Mesenchymal stem cell (in vitro differentiated cells and primary cell): ENCODE measurements around the gene EIF3J.
A peak's percentile ranks its signal among the peaks of the same experiment; 100 is the strongest.

ENCODE experiments used
- DNase-seq: peaks from one replicate; pipeline ENCODE4 v3.0.0-alpha.2; 2013
- H2AFZ ChIP-seq: one replicate; pipeline ENCODE4 v1.6.1; 2013; ENCODE audit warnings: low read depth, mild to moderate bottlenecking, control low read depth, inconsistent platforms, low read length, moderate library complexity
- H2AK5ac ChIP-seq: 2 replicates; pipeline ENCODE4 v1.6.1; 2013; ENCODE audit warnings: low read length, moderate library complexity, mild to moderate bottlenecking, inconsistent platforms; ENCODE audit not compliant: severe bottlenecking
- H2BK120ac ChIP-seq: one replicate; pipeline ENCODE4 v1.6.1; 2013; ENCODE audit warnings: low read depth, mild to moderate bottlenecking, inconsistent platforms, low read length, moderate library complexity
- H2BK12ac ChIP-seq, 2 experiments: one replicate each; pipeline ENCODE4 v1.6.1; 2013; ENCODE audit warnings: inconsistent platforms in 2 of 2, low read length in 2 of 2, mild to moderate bottlenecking in 2 of 2, moderate library complexity in 2 of 2, control low read depth in 1 of 2
- H2BK15ac ChIP-seq: one replicate; pipeline ENCODE4 v1.6.1; 2013; ENCODE audit warnings: mild to moderate bottlenecking, low read depth, inconsistent platforms; ENCODE audit not compliant: poor library complexity, severe bottlenecking
- H2BK5ac ChIP-seq: 2 replicates; pipeline ENCODE4 v1.6.1; 2013; ENCODE audit warnings: low read depth, mild to moderate bottlenecking, low read length, control low read depth, inconsistent platforms; ENCODE audit not compliant: poor library complexity, severe bottlenecking
- H3K14ac ChIP-seq, 2 experiments: one replicate each; pipeline ENCODE4 v1.6.1; 2013; ENCODE audit warnings: inconsistent platforms in 2 of 2, low read length in 2 of 2, control low read depth in 1 of 2, mild to moderate bottlenecking in 1 of 2, moderate library complexity in 1 of 2
- H3K18ac ChIP-seq, 2 experiments: one replicate each; pipeline ENCODE4 v1.6.1; 2013; ENCODE audit warnings: inconsistent platforms in 2 of 2, low read length in 2 of 2, control low read depth in 1 of 2, low read depth in 1 of 2, mild to moderate bottlenecking in 1 of 2
- H3K23ac ChIP-seq, 2 experiments: one replicate each; pipeline ENCODE4 v1.6.1; 2013; ENCODE audit warnings: inconsistent platforms in 2 of 2, low read length in 2 of 2, mild to moderate bottlenecking in 2 of 2, moderate library complexity in 2 of 2, control low read depth in 1 of 2
- H3K27ac ChIP-seq: 2 replicates; pipeline ENCODE4 v1.5.1; 2013; ENCODE audit warnings: mild to moderate bottlenecking, moderate library complexity, low read length, control low read depth, inconsistent platforms; ENCODE audit not compliant: poor library complexity, severe bottlenecking
- H3K27me3 ChIP-seq, 2 experiments: 2 replicates each; pipeline versions ENCODE4 v1.6.1 to v1.7.0; 2013; ENCODE audit warnings: low read length in 2 of 2, mild to moderate bottlenecking in 2 of 2, moderate library complexity in 2 of 2, control low read depth in 1 of 2, inconsistent platforms in 1 of 2; ENCODE audit not compliant: control insufficient read depth in 1 of 2, insufficient read depth in 1 of 2
- H3K36me3 ChIP-seq, 2 experiments: 2 replicates each; pipeline versions ENCODE4 v1.6.1 to v1.7.0; 2013; ENCODE audit warnings: low read length in 2 of 2, control low read depth in 1 of 2, inconsistent platforms in 1 of 2, low read depth in 1 of 2, mild to moderate bottlenecking in 1 of 2; ENCODE audit not compliant: insufficient read depth in 2 of 2, control insufficient read depth in 1 of 2
- H3K4ac ChIP-seq, 2 experiments: one replicate each; pipeline ENCODE4 v1.6.1; 2013; ENCODE audit warnings: inconsistent platforms in 2 of 2, low read length in 2 of 2, mild to moderate bottlenecking in 2 of 2, moderate library complexity in 2 of 2, control low read depth in 1 of 2, low read depth in 1 of 2
- H3K4me1 ChIP-seq: 2 replicates; pipeline ENCODE4 v1.6.1; 2013; ENCODE audit warnings: low read depth, low read length, control low read depth; ENCODE audit not compliant: control insufficient read depth, insufficient read depth
- H3K4me2 ChIP-seq: 2 replicates; pipeline ENCODE4 v1.6.1; 2013; ENCODE audit warnings: low read length, mild to moderate bottlenecking, inconsistent platforms; ENCODE audit not compliant: poor library complexity, severe bottlenecking
- H3K4me3 ChIP-seq, 2 experiments: 2 replicates each; pipeline versions ENCODE4 v1.5.1 to v1.7.0; 2013; ENCODE audit warnings: low read length in 2 of 2, mild to moderate bottlenecking in 2 of 2, control low read depth in 1 of 2, low read depth in 1 of 2; ENCODE audit not compliant: insufficient read depth in 1 of 2
- H3K79me1 ChIP-seq: replicated peaks from 2 replicates; pipeline ENCODE4 v1.6.1; 2013; ENCODE audit warnings: mild to moderate bottlenecking, control low read depth, low read length, inconsistent platforms; ENCODE audit not compliant: poor library complexity, severe bottlenecking
- H3K9ac ChIP-seq: 2 replicates; pipeline ENCODE4 v1.7.0; 2013; ENCODE audit warnings: mild to moderate bottlenecking, low read length, moderate library complexity
- H3K9me3 ChIP-seq: 2 replicates; pipeline ENCODE4 v1.7.0; 2013; ENCODE audit warnings: mild to moderate bottlenecking, low read length; ENCODE audit not compliant: control insufficient read depth
- H4K8ac ChIP-seq: one replicate; pipeline ENCODE4 v1.6.1; 2013; ENCODE audit warnings: inconsistent platforms, mild to moderate bottlenecking, low read length, moderate library complexity
- H4K91ac ChIP-seq: one replicate; pipeline ENCODE4 v1.6.1; 2013; ENCODE audit warnings: mild to moderate bottlenecking, low read length, inconsistent platforms
- WGBS: methylation state at CpG from one replicate; pipeline ENCODE4 v1.1.7; 2013; ENCODE audit warnings: mixed read lengths; 5-methylcytosine and 5-hydroxymethylcytosine counted together

Gene EIF3J

DNA sequence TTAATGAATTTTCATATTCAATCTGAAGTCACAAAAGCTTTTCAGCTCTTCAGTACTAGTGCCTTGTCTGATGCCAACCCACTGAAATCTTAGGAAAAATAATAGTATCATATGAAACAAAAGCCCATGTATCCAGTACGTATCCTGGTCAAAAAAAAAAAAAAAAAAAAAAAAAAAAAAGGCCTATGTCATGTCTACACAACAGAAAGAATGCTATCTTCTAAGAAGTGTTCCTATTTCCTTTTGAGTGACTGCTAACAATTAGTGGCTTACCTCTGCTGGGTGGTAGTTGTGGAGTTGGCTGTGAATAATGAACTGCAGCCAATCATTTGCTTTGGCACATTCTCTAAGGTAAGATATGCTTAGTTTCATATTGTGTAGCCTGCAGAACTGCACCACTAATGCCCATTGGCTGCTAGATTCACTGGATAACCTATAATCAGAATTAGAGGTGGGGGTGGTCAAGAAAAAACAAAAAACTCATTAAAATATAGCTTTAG, 59.6 kb downstream of the EIF3J start:
- DNase-seq, result no peak
- Histone ChIP-seq H3K27ac (no peak overlapping the region), H2AK5ac (no peak overlapping the region), H3K14ac (no peak overlapping the region), H3K27me3 (no peaks in the 10 kb centered on the region), H3K4me3 (no peak overlapping the region), H2BK12ac (no peak overlapping the region), H2AFZ (no peak overlapping the region), H3K79me1 (peaks cover 5% of the 10 kb centered on the region), H2BK120ac (no peak overlapping the region), H3K4ac (no peak overlapping the region), H2BK5ac (no peak overlapping the region), H2BK15ac (no peak overlapping the region), H3K4me1 (no peaks in the 10 kb centered on the region), H3K9me3 (no peaks in the 10 kb centered on the region), H4K8ac (no peak overlapping the region), H3K4me2 (no peak overlapping the region), H4K91ac (no peak overlapping the region), H3K18ac (no peak overlapping the region), H3K36me3 (peaks cover 43 to 92% of the 10 kb centered on the region in 2 experiments), H3K9ac (no peak overlapping the region), H3K23ac (no peak overlapping the region)
- no CpG with 5 or more reads among the region's 1 CpG for WGBS

- no peak overlapping the region for H3K27ac ChIP-seq
Observed at GRCh38 chr15:44598066-44598465, 61.1 kb downstream of the EIF3J start.

GRCh38 chr15:44598892-44599291, 61.9 kb downstream of the EIF3J start:
- Histone ChIP-seq H3K79me1 (peaks cover 3% of the 10 kb centered on the region), H3K23ac (no peak overlapping the region), H2BK15ac (no peak overlapping the region), H4K8ac (no peak overlapping the region), H3K27ac (no peak overlapping the region), H3K4me3 (no peak overlapping the region), H2AFZ (no peak overlapping the region), H3K4me1 (no peaks in the 10 kb centered on the region), H3K9me3 (no peaks in the 10 kb centered on the region), H3K4ac (no peak overlapping the region), H2BK5ac (no peak overlapping the region), H2BK120ac (no peak overlapping the region), H2AK5ac (no peak overlapping the region), H3K14ac (no peak overlapping the region), H3K27me3 (no peaks in the 10 kb centered on the region), H3K9ac (no peak overlapping the region), H3K18ac (no peak overlapping the region), H3K4me2 (no peak overlapping the region), H3K36me3 (peaks cover 27 to 93% of the 10 kb centered on the region in 2 experiments), H2BK12ac (no peak overlapping the region), H4K91ac (no peak overlapping the region)
- WGBS, result 90% methylated on average over 3 of the region's 5 CpGs
- DNase-seq, result peak; percentile 51

More at GRCh38 chr15:44598066-44598465, 61.1 kb downstream of the EIF3J start:
- Histone ChIP-seq H3K4me2 (no peak overlapping the region), H2BK12ac (no peak overlapping the region), H3K27me3 (no peaks in the 10 kb centered on the region), H2AFZ (no peak overlapping the region), H3K9ac (no peak overlapping the region), H4K91ac (no peak overlapping the region), H3K4ac (no peak overlapping the region), H3K9me3 (no peaks in the 10 kb centered on the region), H2AK5ac (no peak overlapping the region), H3K4me3 (no peak overlapping the region), H4K8ac (no peak overlapping the region), H2BK120ac (no peak overlapping the region), H3K18ac (no peak overlapping the region), H3K14ac (no peak overlapping the region), H3K36me3 (peaks cover 34 to 93% of the 10 kb centered on the region in 2 experiments), H2BK5ac (no peak overlapping the region), H3K79me1 (peaks cover 5% of the 10 kb centered on the region), H2BK15ac (no peak overlapping the region), H3K23ac (no peak overlapping the region), H3K4me1 (no peaks in the 10 kb centered on the region)
- DNase-seq, result no peak
- no CpG with 5 or more reads among the region's 1 CpG for WGBS

DNA sequence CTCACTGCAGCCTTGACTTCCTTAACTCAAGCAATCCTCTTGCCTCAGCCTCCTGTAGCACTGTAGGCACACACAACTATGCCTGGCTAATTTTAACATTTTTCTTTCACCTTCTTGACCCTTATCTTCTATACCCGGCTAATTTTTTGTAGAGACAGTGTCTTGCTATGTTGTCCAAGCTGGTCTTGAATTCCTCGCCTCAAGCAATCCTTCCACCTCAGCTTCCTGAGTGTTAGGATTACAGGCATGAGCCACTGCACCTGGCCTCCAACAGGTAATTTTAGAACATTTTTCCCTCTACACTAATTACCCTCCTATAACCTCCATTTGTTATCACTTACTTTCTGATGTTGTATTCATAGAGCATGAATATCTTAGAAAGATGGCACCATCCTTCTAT, 66.2 kb downstream of the EIF3J start:
- no peak overlapping the region for H2AK5ac ChIP-seq
- no peak for DNase-seq
- H3K9me3 ChIP-seq, result no peaks in the 10 kb centered on the region
- no peak overlapping the region for H3K4ac ChIP-seq
- H2AFZ ChIP-seq, result no peak overlapping the region
- WGBS, result 95% methylated on average over 2 of the region's 2 CpGs
- H3K27me3 ChIP-seq, result no peaks in the 10 kb centered on the region
- H3K79me1 ChIP-seq, result no peaks in the 10 kb centered on the region
- no peak overlapping the region for H4K8ac ChIP-seq
- H3K4me3 ChIP-seq, result no peak overlapping the region
- H3K4me1 ChIP-seq, result no peaks in the 10 kb centered on the region
- H3K23ac ChIP-seq, result no peak overlapping the region
- H3K4me2 ChIP-seq, result no peak overlapping the region
- H2BK15ac ChIP-seq, result no peak overlapping the region
- H3K9ac ChIP-seq, result no peak overlapping the region
- H4K91ac ChIP-seq, result no peak overlapping the region
- H3K18ac ChIP-seq, result no peak overlapping the region
- H2BK12ac ChIP-seq, result no peak overlapping the region
- H3K27ac ChIP-seq, result no peak overlapping the region
- H3K14ac ChIP-seq, result no peak overlapping the region
- no peak overlapping the region for H2BK5ac ChIP-seq
- H3K36me3 ChIP-seq, result peaks cover 20 to 97% of the 10 kb centered on the region in 2 experiments
- no peak overlapping the region for H2BK120ac ChIP-seq
